Parathyroid adenoma (tissue), 2 donors: Measurements from ENCODE around the gene NSDHL.

ENCODE experiments used
- H2AFZ ChIP-seq: fragments of 300-600 bp; sonication (generic); one replicate; pipeline ENCODE4 v1.7.0; 2017; ENCODE audit warnings: antibody characterized with exemption, mild to moderate bottlenecking
- H3K27ac ChIP-seq: fragments of 300-600 bp; sonication (generic); one replicate; pipeline ENCODE4 v1.7.0; 2017
- H3K27me3 ChIP-seq: fragments of 300-600 bp; sonication (generic); one replicate; pipeline ENCODE4 v1.7.0; 2017; ENCODE audit warnings: low read length; ENCODE audit not compliant: control insufficient read depth, insufficient read depth
- H3K36me3 ChIP-seq: fragments of 300-600 bp; sonication (generic); one replicate; pipeline ENCODE4 v1.7.0; 2017; ENCODE audit warnings: low read length; ENCODE audit not compliant: control insufficient read depth, insufficient read depth
- H3K4me1 ChIP-seq: fragments of 300-600 bp; sonication (generic); one replicate; pipeline ENCODE4 v1.7.0; 2017; ENCODE audit warnings: control low read depth
- H3K4me2 ChIP-seq: fragments of 300-600 bp; sonication (generic); one replicate; pipeline ENCODE4 v1.7.0; 2017; ENCODE audit warnings: low read length
- H3K4me3 ChIP-seq: fragments of 300-600 bp; sonication (generic); one replicate; pipeline ENCODE4 v1.7.0; 2017; ENCODE audit warnings: low read depth, low read length
- H3K79me2 ChIP-seq: fragments of 300-600 bp; sonication (generic); one replicate; pipeline ENCODE4 v1.7.0; 2017; ENCODE audit warnings: control low read depth
- H3K9ac ChIP-seq: fragments of 300-600 bp; sonication (generic); one replicate; pipeline ENCODE4 v1.7.0; 2017; ENCODE audit warnings: mild to moderate bottlenecking
- H3K9me3 ChIP-seq: fragments of 300-600 bp; sonication (generic); one replicate; pipeline ENCODE4 v1.7.0; 2017; ENCODE audit warnings: low read length; ENCODE audit not compliant: control insufficient read depth
- CTCF ChIP-seq: fragments of 300-600 bp; sonication (generic); IDR thresholded peaks from one replicate; pipeline ENCODE4 v1.7.0; 2017; ENCODE audit warnings: antibody characterized with exemption, mild to moderate bottlenecking
- donor health status: primary hyperparathyroidism.

Gene NSDHL

GRCh38 chrX:152842772-152843338 lies 12.0 kb downstream of the NSDHL start:
- Histone ChIP-seq H2AFZ (no peak overlapping the region), H3K4me1 (no peaks in the 10 kb centered on the region), H3K79me2 (no peaks in the 10 kb centered on the region), H3K27ac (no peak overlapping the region), H3K9ac (no peak overlapping the region), H3K4me3 (no peak overlapping the region), H3K4me2 (no peak overlapping the region), H3K9me3 (no peaks in the 10 kb centered on the region), H3K27me3 (no peaks in the 10 kb centered on the region), H3K36me3 (no peaks in the 10 kb centered on the region)
- no peak for TF ChIP-seq CTCF

- Histone ChIP-seq H3K9me3 (no peaks in the 10 kb centered on the region), H3K27me3 (no peaks in the 10 kb centered on the region), H3K36me3 (no peaks in the 10 kb centered on the region), H3K27ac (no peak overlapping the region), H3K4me2 (no peak overlapping the region), H3K79me2 (no peaks in the 10 kb centered on the region), H3K9ac (no peak overlapping the region), H3K4me1 (no peaks in the 10 kb centered on the region), H2AFZ (no peak overlapping the region), H3K4me3 (no peak overlapping the region)
- TF ChIP-seq CTCF = no peak
Measured at GRCh38 chrX:152843852-152844251, 13.0 kb downstream of the NSDHL start.

GRCh38 chrX:152844256-152844655 lies 13.4 kb downstream of the NSDHL start:
- Histone ChIP-seq H3K4me3 (no peak overlapping the region), H3K27me3 (no peaks in the 10 kb centered on the region), H3K36me3 (no peaks in the 10 kb centered on the region), H3K9ac (no peak overlapping the region), H3K4me1 (no peaks in the 10 kb centered on the region), H2AFZ (no peak overlapping the region), H3K4me2 (no peak overlapping the region), H3K9me3 (no peaks in the 10 kb centered on the region), H3K27ac (no peak overlapping the region), H3K79me2 (no peaks in the 10 kb centered on the region)
- no peak for TF ChIP-seq CTCF

- Histone ChIP-seq H3K36me3 (no peaks in the 10 kb centered on the region), H3K9me3 (no peaks in the 10 kb centered on the region), H3K4me2 (no peak overlapping the region), H3K4me3 (no peak overlapping the region), H3K27me3 (no peaks in the 10 kb centered on the region), H2AFZ (no peak overlapping the region), H3K79me2 (no peaks in the 10 kb centered on the region), H3K27ac (no peak overlapping the region), H3K9ac (no peak overlapping the region), H3K4me1 (no peaks in the 10 kb centered on the region)
- no peak for TF ChIP-seq CTCF
Measured at GRCh38 chrX:152845618-152846240, 14.9 kb downstream of the NSDHL start.

- Histone ChIP-seq H3K36me3 (no peaks in the 10 kb centered on the region), H2AFZ (no peak overlapping the region), H3K27ac (no peak overlapping the region), H3K79me2 (no peaks in the 10 kb centered on the region), H3K9me3 (no peaks in the 10 kb centered on the region), H3K27me3 (no peaks in the 10 kb centered on the region), H3K4me1 (no peaks in the 10 kb centered on the region), H3K4me3 (no peak overlapping the region), H3K4me2 (no peak overlapping the region), H3K9ac (no peak overlapping the region)
- no peak for TF ChIP-seq CTCF
Measured at GRCh38 chrX:152847281-152847680, 16.4 kb downstream of the NSDHL start.
